GM23248 (cell line): Measurements from ENCODE around the gene ANKRD17.

Experiments
- EZH2 ChIP-seq: fragments of 200-600 bp; sonication (generic); IDR thresholded peaks from 2 replicates; pipeline ENCODE4 v1.6.1; 2018; ENCODE audit warnings: antibody characterized with exemption, mild to moderate bottlenecking; ENCODE audit not compliant: insufficient read depth, poor library complexity, severe bottlenecking
- EZH2phosphoT487 ChIP-seq: fragments of 200-600 bp; sonication (generic); IDR thresholded peaks from 2 replicates; pipeline ENCODE4 v1.6.1; 2018; ENCODE audit warnings: antibody characterized with exemption, moderate library complexity, mild to moderate bottlenecking, low read depth; ENCODE audit not compliant: insufficient read depth

DNA sequence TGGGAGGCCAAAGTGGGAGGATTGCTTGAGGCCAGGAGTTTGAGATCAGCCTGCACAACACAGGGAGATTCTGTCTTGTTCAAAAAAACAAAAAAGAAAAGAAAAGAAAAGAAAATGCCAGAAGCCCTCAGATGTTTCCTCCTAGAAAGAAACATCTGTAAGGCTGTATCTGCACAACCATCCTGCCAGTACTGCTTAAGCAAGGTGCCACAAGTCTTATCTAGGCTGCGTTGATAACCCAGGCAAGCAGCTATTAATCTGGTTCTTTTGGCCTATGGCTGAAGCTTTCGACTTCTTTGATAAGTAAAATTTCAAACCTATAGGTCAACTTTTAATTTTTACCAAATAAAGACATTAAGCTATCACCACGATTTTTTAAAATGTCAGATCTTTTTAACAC is 192.2 kb downstream of the ANKRD17 start:
- no peak for TF ChIP-seq EZH2phosphoT487
- TF ChIP-seq EZH2: no peak
